Upper lobe of right lung (tissue), 1 donor: ENCODE measurements around the gene YOD1. TPM values are rescaled to one million over a fixed set of nuclear protein-coding genes. Genes with fewer than 3 reads are reported as not detected.
A peak's percentile ranks its signal among the peaks of the same experiment; 100 is the strongest.

ENCODE experiments used
- ATAC-seq: fragments of 200-7000 bp; cut with Tn5 transposase; one replicate; pipeline ENCODE4 v1.9.1; 2020; ENCODE audit warnings: mild to moderate bottlenecking, moderate library complexity
- DNase-seq: peaks from one replicate; pipeline ENCODE4 v3.0.0-alpha.2; 2020
- H3K27ac ChIP-seq: fragments of 200-600 bp; one replicate; pipeline ENCODE4 v1.8.0; 2022
- H3K27me3 ChIP-seq: fragments of 200-600 bp; one replicate; pipeline ENCODE4 v1.8.0; 2022; ENCODE audit warnings: mild to moderate bottlenecking
- H3K36me3 ChIP-seq: fragments of 200-600 bp; one replicate; pipeline ENCODE4 v1.8.0; 2022
- H3K4me1 ChIP-seq: fragments of 200-600 bp; one replicate; pipeline ENCODE4 v1.8.0; 2022
- H3K4me3 ChIP-seq: fragments of 200-600 bp; one replicate; pipeline ENCODE4 v1.8.0; 2022; ENCODE audit warnings: mild to moderate bottlenecking
- H3K9me3 ChIP-seq: fragments of 200-600 bp; one replicate; pipeline ENCODE4 v1.8.0; 2022
- intact Hi-C: fragments of 100-400 bp; cut with DNase I; formaldehyde crosslinking; loops from one replicate; pipeline ENCODE4 v1.11.0; 2022
- total RNA-seq: library from RNA; stranded (reverse); fragmentation: NEBNext Ultra II Directional; extraction: Animal tissue kit (Norgen Biotek cat#: 25700); gene quantifications from one replicate; pipeline ENCODE4 v1.2.1, GENCODE V29; 2021
- TF ChIP-seq, protein P1 (sequence below): fragments of 200-600 bp; IDR thresholded peaks from one replicate; pipeline ENCODE4 v1.8.0; 2022; ENCODE audit warnings: antibody characterized with exemption
- donor health status: DM: no; HTN: yes; CAD: no; lungs with severe emphysema.

YOD1 gene
- total RNA-seq, 1 donor from 2014 or later = 7.0 TPM

- H3K27me3 ChIP-seq = no peaks in the 10 kb centered on the region
- H3K4me3 ChIP-seq = no peak overlapping the region
- peak overlapping the region; percentile 4 for H3K27ac ChIP-seq
- no peaks in the 10 kb centered on the region for H3K36me3 ChIP-seq
- intact Hi-C loops = no loop called here
- H3K9me3 ChIP-seq = no peaks in the 10 kb centered on the region
- H3K4me1 ChIP-seq = peaks cover 26% of the 10 kb centered on the region
- ATAC-seq (no peak), DNase-seq (no peak)
- TF ChIP-seq, protein P1, sequence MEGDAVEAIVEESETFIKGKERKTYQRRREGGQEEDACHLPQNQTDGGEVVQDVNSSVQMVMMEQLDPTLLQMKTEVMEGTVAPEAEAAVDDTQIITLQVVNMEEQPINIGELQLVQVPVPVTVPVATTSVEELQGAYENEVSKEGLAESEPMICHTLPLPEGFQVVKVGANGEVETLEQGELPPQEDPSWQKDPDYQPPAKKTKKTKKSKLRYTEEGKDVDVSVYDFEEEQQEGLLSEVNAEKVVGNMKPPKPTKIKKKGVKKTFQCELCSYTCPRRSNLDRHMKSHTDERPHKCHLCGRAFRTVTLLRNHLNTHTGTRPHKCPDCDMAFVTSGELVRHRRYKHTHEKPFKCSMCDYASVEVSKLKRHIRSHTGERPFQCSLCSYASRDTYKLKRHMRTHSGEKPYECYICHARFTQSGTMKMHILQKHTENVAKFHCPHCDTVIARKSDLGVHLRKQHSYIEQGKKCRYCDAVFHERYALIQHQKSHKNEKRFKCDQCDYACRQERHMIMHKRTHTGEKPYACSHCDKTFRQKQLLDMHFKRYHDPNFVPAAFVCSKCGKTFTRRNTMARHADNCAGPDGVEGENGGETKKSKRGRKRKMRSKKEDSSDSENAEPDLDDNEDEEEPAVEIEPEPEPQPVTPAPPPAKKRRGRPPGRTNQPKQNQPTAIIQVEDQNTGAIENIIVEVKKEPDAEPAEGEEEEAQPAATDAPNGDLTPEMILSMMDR = no peak
These were observed 27.9 kb downstream of the YOD1 start for GRCh38 chr1:207022996-207023679.

- Histone ChIP-seq H3K9me3 (no peaks in the 10 kb centered on the region), H3K27me3 (no peaks in the 10 kb centered on the region), H3K4me3 (no peak overlapping the region), H3K27ac (peak overlapping the region; percentile 19), H3K4me1 (peaks cover 33% of the 10 kb centered on the region), H3K36me3 (no peaks in the 10 kb centered on the region)
- intact Hi-C loops = no loop called here
- no peak for DNase-seq
- no peak for ATAC-seq
- TF ChIP-seq, protein P1 = no peak
These were observed 29.0 kb downstream of the YOD1 start for GRCh38 chr1:207021876-207022596.

DNA sequence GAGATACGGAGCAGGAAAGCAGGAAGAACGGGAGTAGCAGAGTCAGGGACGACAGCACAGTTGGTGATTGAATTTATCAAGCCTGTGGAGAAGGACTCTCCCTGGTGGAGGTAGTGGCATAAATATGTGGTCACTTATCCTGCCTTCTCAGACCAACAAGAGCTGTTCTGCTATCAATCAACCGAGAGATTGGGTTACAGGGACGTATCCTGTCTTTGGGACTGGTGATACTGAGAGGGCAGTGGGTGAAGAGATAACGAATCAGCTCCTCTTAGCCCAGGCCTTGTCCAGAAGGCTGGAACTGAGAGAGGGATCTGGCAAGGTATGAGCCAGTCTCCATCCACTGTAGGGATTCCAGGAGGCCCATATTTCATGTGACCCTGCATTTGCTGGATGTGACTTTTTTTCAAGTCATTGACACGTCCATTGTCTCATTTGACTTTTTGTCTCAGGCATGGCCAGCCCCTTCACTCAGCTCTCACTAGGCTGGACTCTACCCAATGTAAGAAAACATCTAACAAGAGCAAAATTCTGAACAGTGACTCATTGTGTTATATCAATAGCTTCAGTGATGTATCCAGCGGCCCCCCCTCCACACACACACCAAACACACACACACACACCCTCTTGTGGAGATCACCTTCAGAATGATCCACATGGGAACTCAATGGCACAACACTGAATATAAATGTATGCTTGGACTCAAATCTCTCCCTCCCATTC lies 29.7 kb downstream of the YOD1 start:
- TF ChIP-seq, protein P1 = no peak
- H3K27me3 ChIP-seq = no peaks in the 10 kb centered on the region
- intact Hi-C loops = no loop called here
- no peak overlapping the region for H3K4me3 ChIP-seq
- peak overlapping the region; percentile 44 for H3K27ac ChIP-seq
- H3K9me3 ChIP-seq = no peaks in the 10 kb centered on the region
- DNase-seq (no peak), ATAC-seq (no peak)
- peaks cover 32% of the 10 kb centered on the region for H3K4me1 ChIP-seq
- H3K36me3 ChIP-seq = no peaks in the 10 kb centered on the region

DNA sequence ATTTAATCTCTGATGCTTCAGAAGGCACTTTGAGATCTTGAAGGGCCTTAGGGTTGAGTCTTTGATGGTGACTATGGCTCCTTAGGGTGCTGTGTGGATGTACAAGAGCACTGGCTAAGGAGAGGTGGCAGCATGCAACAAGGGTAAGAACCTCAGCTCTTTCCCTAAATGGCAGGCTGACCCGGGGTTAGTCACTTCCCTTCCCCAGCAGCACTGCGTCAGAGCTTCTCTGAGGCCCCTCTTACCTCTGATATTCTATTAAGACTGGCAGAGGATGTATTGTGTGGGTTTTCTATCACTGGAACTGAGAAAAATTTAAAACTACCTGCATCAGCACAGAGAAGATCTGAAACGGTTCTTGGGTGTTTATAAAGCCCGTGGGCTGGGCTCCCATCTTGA lies 30.3 kb downstream of the YOD1 start:
- H3K4me1 ChIP-seq = peaks cover 26% of the 10 kb centered on the region
- ATAC-seq (no peak), DNase-seq (no peak)
- no peaks in the 10 kb centered on the region for H3K27me3 ChIP-seq
- intact Hi-C loops = no loop called here
- TF ChIP-seq, protein P1 = no peak
- no peak overlapping the region for H3K4me3 ChIP-seq
- H3K27ac ChIP-seq = peak overlapping the region; percentile 44
- H3K36me3 ChIP-seq = no peaks in the 10 kb centered on the region
- H3K9me3 ChIP-seq = no peaks in the 10 kb centered on the region

DNA sequence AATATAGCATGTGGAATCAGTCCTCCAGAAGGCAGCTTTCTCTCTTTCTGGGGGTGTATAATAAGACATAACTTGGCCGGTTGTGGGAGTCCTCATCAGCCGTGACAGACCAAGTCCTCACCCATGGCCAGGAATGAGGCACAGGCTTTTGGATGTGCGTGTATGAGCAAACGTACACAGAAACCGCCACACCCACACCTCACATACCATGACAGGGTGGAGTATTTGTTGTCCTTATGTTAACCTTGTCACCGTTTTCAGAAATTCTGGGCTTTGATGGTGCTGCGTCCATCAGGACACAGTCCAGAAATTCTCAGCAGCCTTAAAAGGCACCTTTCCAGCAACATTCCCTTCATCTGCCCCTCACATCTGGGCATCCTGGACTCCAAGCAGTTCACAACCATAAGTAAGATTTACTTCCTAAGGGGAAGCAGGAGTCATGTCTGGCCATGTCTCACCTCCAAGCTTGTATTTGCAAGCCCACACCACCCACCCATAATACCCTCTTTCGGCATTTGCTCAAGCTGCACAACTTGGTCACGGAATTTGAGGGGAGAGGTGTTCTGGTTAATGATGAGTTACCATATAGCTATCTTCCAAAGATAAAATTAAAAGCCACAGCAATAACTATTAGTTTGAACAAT lies 30.8 kb downstream of the YOD1 start:
- H3K27ac ChIP-seq = peak overlapping the region; percentile 44
- no peak overlapping the region for H3K4me3 ChIP-seq
- no peaks in the 10 kb centered on the region for H3K36me3 ChIP-seq
- H3K9me3 ChIP-seq = no peaks in the 10 kb centered on the region
- peak; percentile 62 for ATAC-seq
- H3K4me1 ChIP-seq = peaks cover 23% of the 10 kb centered on the region
- no peaks in the 10 kb centered on the region for H3K27me3 ChIP-seq
- DNase-seq = no peak
- TF ChIP-seq, protein P1 = no peak
- intact Hi-C loops = no loop called here
